ENCODE data around the gene CALD1.

CALD1 gene

GRCh38 chr7:134764365-134764764 is 15.1 kb upstream of the CALD1 start:
- H3K27me3 ChIP-seq (ENCODE audit: insufficient read depth, low read length, poor library complexity) = no peaks in the 10 kb centered on the region
- ATAC-seq (ENCODE audit: insufficient read depth, low read depth) (no peak), DNase-seq (no peak)
- no peak overlapping the region for H2AFZ ChIP-seq (ENCODE audit: low read depth, low read length)
- no peak overlapping the region for H3K27ac ChIP-seq (ENCODE audit: low read length)
- no peaks in the 10 kb centered on the region for H3K4me1 ChIP-seq (ENCODE audit: insufficient read depth, low read length)
- no peak for TF ChIP-seq EZH2 (IDR thresholded peaks at IDR 0.05; ENCODE audit: borderline replicate concordance, low read depth, low read length, severe bottlenecking)
- TF ChIP-seq CTCF (IDR thresholded peaks at IDR 0.05; ENCODE audit: borderline replicate concordance, extremely low read depth, low read length, poor library complexity, severe bottlenecking) = no peak
- no peak overlapping the region for H3K4me2 ChIP-seq (ENCODE audit: insufficient read depth, low read length)
- H3K9me3 ChIP-seq (ENCODE audit: insufficient read depth, low read length, severe bottlenecking) = no peaks in the 10 kb centered on the region
- no peaks in the 10 kb centered on the region for H3K79me2 ChIP-seq (ENCODE audit: insufficient read depth, low read length)
- H3K9ac ChIP-seq (ENCODE audit: low read depth, low read length) = no peak overlapping the region
- H3K36me3 ChIP-seq (ENCODE audit: insufficient read depth, low read length) = no peaks in the 10 kb centered on the region
- H4K20me1 ChIP-seq (ENCODE audit: insufficient read depth, low read length) = no peaks in the 10 kb centered on the region
- H3K4me3 ChIP-seq (ENCODE audit: low read depth in 1 of 2, low read length in 2 of 2) = no peak overlapping the region

- Histone ChIP-seq H3K4me3 (ENCODE audit: low read depth in 1 of 2, low read length in 2 of 2) (no peak overlapping the region), H3K36me3 (ENCODE audit: insufficient read depth, low read length) (no peaks in the 10 kb centered on the region), H3K9ac (ENCODE audit: low read depth, low read length) (no peak overlapping the region), H3K9me3 (ENCODE audit: insufficient read depth, low read length, severe bottlenecking) (no peaks in the 10 kb centered on the region), H2AFZ (ENCODE audit: low read depth, low read length) (no peak overlapping the region), H4K20me1 (ENCODE audit: insufficient read depth, low read length) (no peaks in the 10 kb centered on the region), H3K4me1 (ENCODE audit: insufficient read depth, low read length) (no peaks in the 10 kb centered on the region), H3K79me2 (ENCODE audit: insufficient read depth, low read length) (no peaks in the 10 kb centered on the region), H3K4me2 (ENCODE audit: insufficient read depth, low read length) (no peak overlapping the region), H3K27ac (ENCODE audit: low read length) (no peak overlapping the region), H3K27me3 (ENCODE audit: insufficient read depth, low read length, poor library complexity) (no peaks in the 10 kb centered on the region)
- no peak for TF ChIP-seq CTCF (IDR thresholded peaks at IDR 0.05; ENCODE audit: borderline replicate concordance, extremely low read depth, low read length, poor library complexity, severe bottlenecking)
- no peak for TF ChIP-seq EZH2 (IDR thresholded peaks at IDR 0.05; ENCODE audit: borderline replicate concordance, low read depth, low read length, severe bottlenecking)
- DNase-seq (no peak), ATAC-seq (ENCODE audit: insufficient read depth, low read depth) (no peak)
Observed at GRCh38 chr7:134766779-134767519, 12.5 kb upstream of the CALD1 start.

GRCh38 chr7:134767520-134768168 is 11.8 kb upstream of the CALD1 start:
- Histone ChIP-seq H3K9me3 (ENCODE audit: insufficient read depth, low read length, severe bottlenecking) (no peaks in the 10 kb centered on the region), H3K79me2 (ENCODE audit: insufficient read depth, low read length) (no peaks in the 10 kb centered on the region), H3K4me2 (ENCODE audit: insufficient read depth, low read length) (no peak overlapping the region), H2AFZ (ENCODE audit: low read depth, low read length) (no peak overlapping the region), H3K36me3 (ENCODE audit: insufficient read depth, low read length) (no peaks in the 10 kb centered on the region), H4K20me1 (ENCODE audit: insufficient read depth, low read length) (no peaks in the 10 kb centered on the region), H3K9ac (ENCODE audit: low read depth, low read length) (no peak overlapping the region), H3K27me3 (ENCODE audit: insufficient read depth, low read length, poor library complexity) (no peaks in the 10 kb centered on the region), H3K4me1 (ENCODE audit: insufficient read depth, low read length) (no peaks in the 10 kb centered on the region), H3K4me3 (ENCODE audit: low read depth in 1 of 2, low read length in 2 of 2) (no peak overlapping the region), H3K27ac (ENCODE audit: low read length) (no peak overlapping the region)
- DNase-seq (no peak), ATAC-seq (ENCODE audit: insufficient read depth, low read depth) (no peak)
- no peak for TF ChIP-seq EZH2 (IDR thresholded peaks at IDR 0.05; ENCODE audit: borderline replicate concordance, low read depth, low read length, severe bottlenecking)
- TF ChIP-seq CTCF (IDR thresholded peaks at IDR 0.05; ENCODE audit: borderline replicate concordance, extremely low read depth, low read length, poor library complexity, severe bottlenecking) = no peak

All from DND-41 (cell line).